CD14-positive monocyte (primary cell): Measurements from ENCODE around the gene KRTAP5-8. TPM values are rescaled to one million over a fixed set of nuclear protein-coding genes. Genes with fewer than 3 reads are reported as not detected.

ENCODE experiments used
- DNase-seq, 3 donors: peaks; one replicate each; pipeline ENCODE4 v3.0.0-alpha.2; 2011 to 2022
- H2AFZ ChIP-seq: 2 replicates; pipeline ENCODE4 v1.6.0; 2012; ENCODE audit warnings: mild to moderate bottlenecking, low read depth, low read length, inconsistent platforms; ENCODE audit not compliant: insufficient read depth, poor library complexity, severe bottlenecking
- H3K27ac ChIP-seq, 2 donors: 1 replicate in 1 of 2; 2 replicates in 1 of 2; pipeline ENCODE4 v1.5.1; 2012 to 2013; ENCODE audit warnings: low read length in 2 of 2, control low read depth in 1 of 2, inconsistent platforms in 1 of 2, low read depth in 1 of 2, mild to moderate bottlenecking in 1 of 2
- H3K27me3 ChIP-seq, 2 donors: one replicate each; pipeline versions ENCODE4 v1.6.0 to v1.6.1; 2011 to 2013; ENCODE audit warnings: low read length in 2 of 2; ENCODE audit not compliant: control insufficient read depth in 2 of 2, insufficient read depth in 2 of 2
- H3K36me3 ChIP-seq, 2 donors: replicated peaks in 1 of 2; 1 replicate in 1 of 2; 2 replicates in 1 of 2; pipeline versions ENCODE4 v1.5.1 to v1.6.1; 2012 to 2013; ENCODE audit warnings: low read length in 2 of 2, control low read depth in 1 of 2, inconsistent platforms in 1 of 2, mild to moderate bottlenecking in 1 of 2; ENCODE audit not compliant: insufficient read depth in 2 of 2, control insufficient read depth in 1 of 2
- H3K4me1 ChIP-seq, 2 donors: 1 replicate in 1 of 2; 2 replicates in 1 of 2; pipeline versions ENCODE4 v1.5.1 to v1.6.1; 2012 to 2013; ENCODE audit warnings: low read length in 2 of 2, control low read depth in 1 of 2, inconsistent platforms in 1 of 2, mild to moderate bottlenecking in 1 of 2, moderate library complexity in 1 of 2; ENCODE audit not compliant: insufficient read depth in 2 of 2, control insufficient read depth in 1 of 2
- H3K4me2 ChIP-seq: replicated peaks from 2 replicates; pipeline ENCODE3; 2012; ENCODE audit warnings: low read length, moderate library complexity, mild to moderate bottlenecking; ENCODE audit not compliant: poor library complexity, severe bottlenecking; ENCODE audit errors: extremely low read depth
- H3K4me3 ChIP-seq, 3 experiments: fragments of 200-600 bp in 1 of 3; sonication (generic) in 1 of 3; replicated peaks in 1 of 3; 1 replicate in 2 of 3; 2 replicates in 1 of 3; pipeline ENCODE4 v1.5.1; 2011 to 2013; ENCODE audit warnings: low read length in 3 of 3, mild to moderate bottlenecking in 3 of 3, control low read depth in 2 of 3, low read depth in 2 of 3, inconsistent platforms in 1 of 3, moderate library complexity in 1 of 3
- H3K79me2 ChIP-seq: 2 replicates; pipeline ENCODE4 v1.6.0; 2012; ENCODE audit warnings: mild to moderate bottlenecking, control low read depth, inconsistent platforms, low read length, moderate library complexity; ENCODE audit not compliant: insufficient read depth
- H3K9ac ChIP-seq: 2 replicates; pipeline ENCODE4 v1.6.0; 2017; ENCODE audit warnings: low read length, mild to moderate bottlenecking; ENCODE audit not compliant: insufficient read depth, poor library complexity, severe bottlenecking
- H3K9me3 ChIP-seq, 2 donors: replicated peaks in 1 of 2; 1 replicate in 1 of 2; 2 replicates in 1 of 2; pipeline versions ENCODE4 v1.5.1 to v1.6.1; 2012 to 2013; ENCODE audit warnings: low read length in 2 of 2, control low read depth in 1 of 2; ENCODE audit not compliant: control insufficient read depth in 1 of 2, insufficient read depth in 1 of 2
- H4K20me1 ChIP-seq: 2 replicates; pipeline ENCODE4 v1.6.0; 2012; ENCODE audit warnings: mild to moderate bottlenecking, low read length, control low read depth, moderate library complexity; ENCODE audit not compliant: insufficient read depth
- H3K27ac Mint-ChIP-seq, 7 donors: one replicate each; pipeline ENCODE4 v1.8.0; 2020; ENCODE audit warnings: mild to moderate bottlenecking in 7 of 7, mixed read lengths in 7 of 7, moderate library complexity in 6 of 7, inconsistent platforms in 2 of 7
- H3K27me3 Mint-ChIP-seq, 3 donors: one replicate each; pipeline ENCODE4 v1.8.0; 2021 to 2022; ENCODE audit warnings: low read depth in 3 of 3, mild to moderate bottlenecking in 3 of 3, mixed read lengths in 3 of 3, moderate library complexity in 3 of 3, inconsistent platforms in 1 of 3
- H3K36me3 Mint-ChIP-seq, 2 donors: one replicate each; pipeline ENCODE4 v1.8.0; 2020; ENCODE audit warnings: mixed read lengths in 2 of 2, inconsistent platforms in 1 of 2, mild to moderate bottlenecking in 1 of 2
- H3K4me1 Mint-ChIP-seq: one replicate; pipeline ENCODE4 v1.8.0; 2020; ENCODE audit warnings: mild to moderate bottlenecking, mixed read lengths
- H3K4me3 Mint-ChIP-seq, 2 donors: one replicate each; pipeline ENCODE4 v1.8.0; 2020; ENCODE audit warnings: mild to moderate bottlenecking in 2 of 2, mixed read lengths in 2 of 2, moderate library complexity in 1 of 2
- H3K9me3 Mint-ChIP-seq, 7 donors: one replicate each; pipeline ENCODE4 v1.8.0; 2020 to 2022; ENCODE audit warnings: mixed read lengths in 7 of 7, mild to moderate bottlenecking in 6 of 7, moderate library complexity in 6 of 7, inconsistent platforms in 2 of 7
- CTCF ChIP-seq: fragments of 200-600 bp; IDR thresholded peaks from one replicate; pipeline ENCODE4 v1.8.0; 2022; ENCODE audit warnings: antibody characterized with exemption, mild to moderate bottlenecking
- WGBS: methylation state at CpG from one replicate; pipeline ENCODE4 v1.1.5; 2013; ENCODE audit warnings: missing lambda C conversion rate; ENCODE audit not compliant: insufficient coverage; 5-methylcytosine and 5-hydroxymethylcytosine counted together
- intact Hi-C, 2 donors: fragments of 100-400 bp; cut with micrococcal nuclease; formaldehyde crosslinking; loops; one replicate each; pipeline versions ENCODE4 v1.15.0 to v1.15.1; 2023
- polyA plus RNA-seq, 3 donors: library from polyadenylated mRNA; depleted of rRNA in 1 of 3; unstranded in 2 of 3; stranded (reverse) in 1 of 3; fragments of 300-500 nt in 2 of 3; fragments of >200 nt in 1 of 3; fragmentation: Illumina TruSeq in 2 of 3; gene quantifications; 1 replicate in 2 of 3; 2 replicates in 1 of 3; pipeline ENCODE4 v1.2.3, GENCODE V29; 2012 to 2021

KRTAP5-8 gene
- polyA plus RNA-seq, 3 donors: 0.08 TPM; not detected in 2

DNA sequence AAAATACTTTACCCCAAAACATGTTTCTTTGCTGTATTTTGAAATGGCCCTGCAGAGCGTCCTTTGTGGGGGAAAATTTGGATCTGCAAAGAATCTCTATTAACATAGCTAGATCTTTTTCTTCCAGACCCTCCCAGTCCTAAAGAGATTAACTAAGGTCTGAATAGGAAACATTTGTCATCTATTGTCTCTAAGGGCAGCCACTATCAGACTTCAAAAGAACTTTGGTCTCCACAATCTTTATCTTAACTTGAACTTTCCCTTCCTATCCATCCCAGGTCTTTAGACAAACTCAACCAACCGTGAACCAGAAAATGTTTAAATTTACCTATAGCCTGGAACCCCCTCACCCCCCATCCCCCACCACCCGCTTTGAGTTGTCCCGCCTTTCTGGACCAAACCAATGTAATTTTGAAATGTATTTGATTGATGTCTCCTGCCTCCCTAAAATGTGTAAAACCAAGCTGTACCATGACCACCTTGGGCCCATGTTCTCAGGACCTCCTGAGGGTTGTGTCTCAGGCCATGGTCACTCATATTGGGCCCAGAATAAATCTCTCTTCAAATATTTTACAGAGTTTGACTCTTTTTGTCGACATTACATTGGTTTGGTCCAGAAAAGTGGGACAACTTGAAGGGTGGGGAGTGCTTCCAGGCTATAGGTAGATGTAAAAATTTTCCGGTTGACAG is 6.8 kb downstream of the KRTAP5-8 start:
- H3K4me3 ChIP-seq: no peak overlapping the region
- no peak overlapping the region for H3K27ac ChIP-seq
- no peaks in the 10 kb centered on the region for H4K20me1 ChIP-seq
- WGBS: 90% methylated on average over 2 of the region's 6 CpGs
- no peaks in the 10 kb centered on the region for H3K36me3 Mint-ChIP-seq
- no peak for TF ChIP-seq CTCF
- peak overlapping the region in 1 of 7 donors; percentile 8 for H3K27ac Mint-ChIP-seq
- peaks cover 13 to 28% (median 15%) of the 10 kb centered on the region in 7 donors for H3K9me3 Mint-ChIP-seq
- H3K9ac ChIP-seq: no peak overlapping the region
- intact Hi-C loops: no loop called here
- H3K27me3 Mint-ChIP-seq: peaks cover 0 to 9% (median 4%) of the 10 kb centered on the region in 3 donors
- H3K4me1 Mint-ChIP-seq: peaks cover 25% of the 10 kb centered on the region
- no peaks in the 10 kb centered on the region for H3K36me3 ChIP-seq
- no peak overlapping the region for H3K4me2 ChIP-seq
- H3K9me3 ChIP-seq: peaks cover 0 to 31% of the 10 kb centered on the region in 2 donors
- no peaks in the 10 kb centered on the region for H3K27me3 ChIP-seq
- no peak overlapping the region for H2AFZ ChIP-seq
- no peaks in the 10 kb centered on the region for H3K79me2 ChIP-seq
- H3K4me3 Mint-ChIP-seq: no peak overlapping the region
- peaks cover 9 to 13% of the 10 kb centered on the region in 2 donors for H3K4me1 ChIP-seq
- no peak for DNase-seq

- TF ChIP-seq CTCF: no peak
- H3K36me3 Mint-ChIP-seq: no peaks in the 10 kb centered on the region
- 83% methylated on average over 5 of the region's 12 CpGs for WGBS
- no peaks in the 10 kb centered on the region for H3K27me3 ChIP-seq
- DNase-seq: no peak
- H4K20me1 ChIP-seq: no peaks in the 10 kb centered on the region
- no peak overlapping the region for H3K27ac Mint-ChIP-seq
- H3K9ac ChIP-seq: no peak overlapping the region
- peaks cover 25% of the 10 kb centered on the region for H3K4me1 Mint-ChIP-seq
- H3K4me1 ChIP-seq: peaks cover 9 to 13% of the 10 kb centered on the region in 2 donors
- peaks cover 0 to 9% (median 4%) of the 10 kb centered on the region in 3 donors for H3K27me3 Mint-ChIP-seq
- no peak overlapping the region for H3K4me3 ChIP-seq
- no peaks in the 10 kb centered on the region for H3K36me3 ChIP-seq
- no peak overlapping the region for H3K4me2 ChIP-seq
- intact Hi-C loops: no loop called here
- no peak overlapping the region for H3K27ac ChIP-seq
- H3K4me3 Mint-ChIP-seq: no peak overlapping the region
- H3K9me3 Mint-ChIP-seq: peaks cover 12 to 26% (median 15%) of the 10 kb centered on the region in 7 donors
- H2AFZ ChIP-seq: no peak overlapping the region
- no peaks in the 10 kb centered on the region for H3K79me2 ChIP-seq
- H3K9me3 ChIP-seq: peaks cover 0 to 31% of the 10 kb centered on the region in 2 donors
Measured at GRCh38 chr11:71545405-71545966, 7.7 kb downstream of the KRTAP5-8 start.
